Measurements from ENCODE around the gene S100A12. TPM values are rescaled to one million over a fixed set of nuclear protein-coding genes. Genes with fewer than 3 reads are reported as not detected.

S100A12 gene
- total RNA-seq, 2 experiments from 2014 or later, result not detected

DNA sequence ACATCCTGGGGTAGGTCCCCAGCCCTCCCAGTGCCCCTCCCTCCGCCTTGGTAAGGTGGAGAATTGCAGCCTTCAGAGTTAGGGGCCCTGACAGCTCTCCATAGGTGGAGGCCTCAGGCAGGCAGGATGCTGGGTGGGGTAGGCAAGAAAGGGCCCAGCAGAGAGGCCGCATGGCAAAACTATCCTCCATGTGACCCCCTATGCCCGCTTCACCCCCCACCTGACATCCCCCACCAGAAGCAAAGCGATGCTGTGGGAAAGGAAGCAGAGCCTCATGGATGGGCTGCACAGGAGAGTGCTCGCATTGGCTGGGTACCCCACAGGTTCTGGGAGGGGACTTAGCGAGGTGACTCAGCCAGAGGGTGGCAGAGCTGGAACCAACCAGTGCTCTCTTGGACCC lies 16.2 kb downstream of the S100A12 start:
- Histone ChIP-seq H3K79me2 (ENCODE audit: insufficient read depth, low read depth, low read length) (no peaks in the 10 kb centered on the region), H3K9me2 (ENCODE audit: insufficient read depth, low read length) (no peaks in the 10 kb centered on the region), H3K27ac (ENCODE audit: low read depth, low read length, poor library complexity, severe bottlenecking) (no peak overlapping the region), H3K4me2 (ENCODE audit: low read length) (no peak overlapping the region), H3K36me3 (ENCODE audit: insufficient read depth, low read length) (no peaks in the 10 kb centered on the region), H3K4me3 (ENCODE audit: low read depth, low read length, poor library complexity, severe bottlenecking) (no peak overlapping the region), H2AFZ (ENCODE audit: low read length) (no peak overlapping the region), H3K4me1 (ENCODE audit: insufficient read depth, low read length, poor library complexity, severe bottlenecking) (no peaks in the 10 kb centered on the region), H3K9me3 (ENCODE audit: low read length) (no peaks in the 10 kb centered on the region), H4K20me1 (ENCODE audit: insufficient read depth, low read length) (no peaks in the 10 kb centered on the region)
- BruUV-seq (replicated peaks), result no TSS peak
- ChIA-PET CTCF (ENCODE audit: unreplicated experiment) (no interaction called here), POLR2A (no interaction called here)
- no peak for DNase-seq (ENCODE audit: low spot score)
- TF ChIP-seq EZH2phosphoT487 (IDR thresholded peaks at IDR 0.05; ENCODE audit: borderline replicate concordance, low read depth, low read length) (no peak), CTCF (conservative IDR thresholded peaks at IDR 0.05; ENCODE audit: low read length) (no peak)
- intact Hi-C loops (cut with micrococcal nuclease; ENCODE audit: unreplicated experiment), result loop anchor here (10.0 kb wide), 1 partner anchor 386 kb away; no protein-coding TSS in a partner anchor

GRCh38 chr1:153358691-153358975 lies 16.8 kb downstream of the S100A12 start:
- H3K36me3 ChIP-seq (ENCODE audit: insufficient read depth, low read length), result no peaks in the 10 kb centered on the region
- TF ChIP-seq CTCF (conservative IDR thresholded peaks at IDR 0.05; ENCODE audit: low read length) (no peak), EZH2phosphoT487 (IDR thresholded peaks at IDR 0.05; ENCODE audit: borderline replicate concordance, low read depth, low read length) (no peak)
- no TSS peak for BruUV-seq (replicated peaks)
- H4K20me1 ChIP-seq (ENCODE audit: insufficient read depth, low read length), result no peaks in the 10 kb centered on the region
- no peak overlapping the region for H3K4me2 ChIP-seq (ENCODE audit: low read length)
- intact Hi-C loops (cut with micrococcal nuclease; ENCODE audit: unreplicated experiment), result loop anchor here (10.0 kb wide), 1 partner anchor 386 kb away; no protein-coding TSS in a partner anchor
- no peak overlapping the region for H3K27ac ChIP-seq (ENCODE audit: low read depth, low read length, poor library complexity, severe bottlenecking)
- CTCF ChIA-PET (ENCODE audit: unreplicated experiment), result no interaction called here
- no peak for DNase-seq (ENCODE audit: low spot score)
- H2AFZ ChIP-seq (ENCODE audit: low read length), result no peak overlapping the region
- no peaks in the 10 kb centered on the region for H3K79me2 ChIP-seq (ENCODE audit: insufficient read depth, low read depth, low read length)
- H3K9me2 ChIP-seq (ENCODE audit: insufficient read depth, low read length), result no peaks in the 10 kb centered on the region
- POLR2A ChIA-PET, result no interaction called here
- no peaks in the 10 kb centered on the region for H3K9me3 ChIP-seq (ENCODE audit: low read length)
- H3K4me3 ChIP-seq (ENCODE audit: low read depth, low read length, poor library complexity, severe bottlenecking), result no peak overlapping the region
- H3K4me1 ChIP-seq (ENCODE audit: insufficient read depth, low read length, poor library complexity, severe bottlenecking), result no peaks in the 10 kb centered on the region

DNA sequence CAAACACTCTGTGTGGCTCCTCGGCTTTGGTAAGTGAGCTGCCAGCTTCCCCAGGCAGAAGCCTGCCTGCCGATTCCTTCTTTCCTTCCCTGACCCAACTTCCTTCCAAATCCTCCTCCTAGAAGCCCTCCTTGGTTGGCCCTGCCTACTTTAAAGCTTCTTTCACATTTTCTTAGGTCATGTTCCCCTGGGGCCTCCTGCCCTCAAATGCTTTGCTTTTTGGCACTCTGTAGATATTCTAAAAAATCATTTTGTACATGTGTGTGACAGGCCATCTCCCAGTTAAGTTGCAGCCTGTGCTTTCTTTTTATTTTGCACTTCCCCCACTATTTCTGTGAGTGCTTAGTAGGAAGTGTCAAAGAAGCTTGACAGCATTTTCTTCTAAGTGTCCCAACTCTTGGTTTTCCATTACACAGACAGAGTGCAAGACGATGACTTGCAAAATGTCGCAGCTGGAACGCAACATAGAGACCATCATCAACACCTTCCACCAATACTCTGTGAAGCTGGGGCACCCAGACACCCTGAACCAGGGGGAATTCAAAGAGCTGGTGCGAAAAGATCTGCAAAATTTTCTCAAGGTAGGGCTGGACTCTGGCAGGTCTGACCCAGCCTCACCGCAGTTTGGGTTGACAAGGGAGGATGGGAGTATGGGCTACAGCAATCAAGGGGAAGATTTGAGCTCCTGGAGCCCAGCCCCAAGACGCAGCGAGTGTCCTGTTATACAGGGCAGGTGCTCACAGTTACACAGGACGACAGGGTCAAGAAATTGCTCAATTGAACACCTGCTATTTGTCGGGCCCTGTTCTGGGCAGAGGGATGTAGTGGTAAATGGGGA lies 17.3 kb downstream of the S100A12 start, which contains the start of gene S100A9:
Gene S100A9 (plus strand): TSS at position 2 of the 838 bp plus-strand sequence. CDS start 430 bp downstream, at position 432.
- Histone ChIP-seq H3K4me1 (ENCODE audit: insufficient read depth, low read length, poor library complexity, severe bottlenecking) (no peaks in the 10 kb centered on the region), H3K9me3 (ENCODE audit: low read length) (no peaks in the 10 kb centered on the region), H3K27ac (ENCODE audit: low read depth, low read length, poor library complexity, severe bottlenecking) (no peak within 1 kb of the TSS), H3K4me2 (ENCODE audit: low read length) (no peak within 1 kb of the TSS), H4K20me1 (ENCODE audit: insufficient read depth, low read length) (no peaks in the 10 kb centered on the region), H3K79me2 (ENCODE audit: insufficient read depth, low read depth, low read length) (no peaks in the 10 kb centered on the region), H3K4me3 (ENCODE audit: low read depth, low read length, poor library complexity, severe bottlenecking) (no peak within 1 kb of the TSS), H2AFZ (ENCODE audit: low read length) (no peak within 1 kb of the TSS), H3K9me2 (ENCODE audit: insufficient read depth, low read length) (no peaks in the 10 kb centered on the region), H3K36me3 (ENCODE audit: insufficient read depth, low read length) (no peaks in the 10 kb centered on the region)
- no TSS peak for BruUV-seq (replicated peaks)
- intact Hi-C loops (cut with micrococcal nuclease; ENCODE audit: unreplicated experiment), result loop anchor here (10.0 kb wide), 1 partner anchor 387 kb away; no protein-coding TSS in a partner anchor
- ChIA-PET POLR2A (no interaction called here), CTCF (ENCODE audit: unreplicated experiment) (no interaction called here)
- DNase-seq (ENCODE audit: low spot score), result no peak
- no peak for TF ChIP-seq EZH2phosphoT487 (IDR thresholded peaks at IDR 0.05; ENCODE audit: borderline replicate concordance, low read depth, low read length)
- TF ChIP-seq CTCF (conservative IDR thresholded peaks at IDR 0.05; ENCODE audit: low read length), result no peak

Measured in OCI-LY7 (cell line).